Inflammatory macrophage treated with lipopolysaccharide for 1 hour (primary cell): Measurements from ENCODE around the gene DLK2.
"Not testable (repeated sequence)": the region's sequence is repeated elsewhere in the genome, so short reads cannot be mapped to it uniquely, and the experiment has no call there.

Source experiments
- DNase-seq, 2 donors: peaks; one replicate each; pipeline ENCODE4 v3.0.0-alpha.2; 2020 to 2022

Gene DLK2

DNA sequence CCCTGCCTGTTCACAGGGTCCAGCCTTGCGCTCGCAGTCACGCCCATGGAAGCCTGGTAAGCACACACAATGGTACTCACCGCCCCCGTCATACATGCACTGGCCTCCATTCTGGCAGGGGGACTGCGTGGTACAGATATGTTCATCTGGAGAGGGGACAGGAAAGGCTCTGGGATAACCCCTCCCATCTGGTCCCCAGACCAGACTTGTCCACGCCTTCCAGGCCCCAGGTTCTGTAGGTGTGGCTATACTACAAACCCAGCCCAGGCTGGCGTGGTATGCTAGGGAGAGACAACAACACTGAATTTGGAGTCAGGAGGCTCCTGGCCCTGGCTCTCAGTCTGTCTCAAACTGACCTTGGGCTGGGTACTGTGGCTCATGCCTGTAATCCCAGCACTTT lies 3.4 kb downstream of the DLK2 start:
- no peak for DNase-seq

GRCh38 chr6:43451348-43451747 lies 4.0 kb downstream of the DLK2 start:
- DNase-seq, result no peak

DNA sequence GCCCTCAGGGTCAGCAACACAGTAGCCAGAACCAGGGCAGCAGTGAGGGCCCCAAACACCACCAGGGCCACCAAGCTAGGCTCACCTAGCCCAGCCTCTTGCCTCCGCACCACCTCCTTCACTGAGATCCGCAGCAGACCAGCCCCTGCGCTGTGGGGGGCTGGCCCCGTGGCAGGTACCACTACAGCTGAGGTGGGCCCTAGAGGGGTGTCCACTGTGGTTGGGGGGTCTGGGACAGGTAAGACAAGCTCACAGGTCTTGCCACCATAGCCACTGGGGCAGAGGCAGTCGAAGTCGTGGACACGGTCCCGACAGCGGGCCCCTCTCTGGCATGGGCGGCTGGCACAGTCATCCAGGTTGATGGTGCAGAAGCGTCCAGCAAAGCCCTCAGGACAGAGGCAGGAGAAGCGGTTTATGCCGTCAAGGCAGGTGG lies 4.6 kb downstream of the DLK2 start:
- DNase-seq, result no peak

DNA sequence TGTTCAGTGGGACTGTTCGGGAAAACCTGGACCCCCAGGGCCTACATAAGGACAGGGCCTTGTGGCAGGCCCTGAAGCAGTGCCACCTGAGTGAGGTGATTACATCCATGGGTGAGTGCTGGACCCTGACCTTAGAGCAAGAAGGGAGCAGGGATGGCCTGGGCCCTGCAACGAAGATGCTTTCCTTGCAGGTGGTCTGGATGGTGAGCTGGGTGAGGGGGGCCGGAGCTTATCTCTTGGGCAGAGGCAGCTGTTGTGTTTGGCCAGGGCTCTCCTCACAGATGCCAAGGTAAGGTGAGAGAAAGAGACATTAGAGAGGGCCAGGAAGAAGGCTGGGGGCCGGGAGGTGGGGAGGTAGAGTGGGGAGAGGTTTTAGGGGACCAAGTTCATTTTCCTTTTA lies 6.4 kb downstream of the DLK2 start:
- DNase-seq, result no peak

DNA sequence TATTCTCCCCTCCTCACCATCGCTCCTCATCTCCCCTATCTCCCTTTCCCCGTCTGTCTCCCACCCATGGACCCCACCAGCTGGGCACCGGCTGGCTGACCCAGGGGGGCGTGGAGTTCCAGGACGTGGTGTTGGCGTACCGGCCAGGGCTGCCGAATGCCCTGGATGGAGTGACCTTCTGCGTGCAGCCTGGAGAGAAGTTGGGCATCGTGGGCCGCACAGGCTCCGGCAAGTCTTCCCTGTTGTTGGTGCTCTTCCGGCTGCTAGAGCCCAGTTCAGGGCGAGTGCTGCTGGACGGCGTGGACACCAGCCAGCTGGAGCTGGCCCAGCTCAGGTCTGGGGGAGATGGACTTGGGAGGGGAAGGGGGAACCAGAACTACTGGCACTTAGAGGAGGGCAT lies 7.7 kb downstream of the DLK2 start:
- no peak for DNase-seq

- DNase-seq, result no peak
These were observed 9.8 kb downstream of the DLK2 start for GRCh38 chr6:43445576-43445975.

GRCh38 chr6:43444582-43444981 lies 10.8 kb downstream of the DLK2 start:
- no peak for DNase-seq

DNA sequence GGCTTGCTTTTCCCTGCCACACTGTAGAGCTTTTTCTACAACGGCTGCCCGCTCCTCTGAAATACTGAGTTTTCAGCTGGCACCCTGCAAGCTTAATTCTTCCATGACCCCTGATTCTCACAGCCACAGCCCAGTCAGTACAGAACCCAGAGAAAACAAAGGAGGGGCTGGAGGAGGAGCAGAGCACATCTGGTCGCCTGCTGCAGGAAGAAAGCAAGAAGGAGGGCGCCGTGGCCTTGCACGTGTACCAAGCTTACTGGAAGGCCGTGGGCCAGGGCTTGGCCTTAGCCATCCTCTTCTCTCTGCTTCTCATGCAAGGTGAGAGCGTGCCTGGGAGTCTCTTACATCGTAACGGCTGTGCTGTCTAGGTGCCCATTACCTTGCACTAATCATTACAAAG lies 11.3 kb downstream of the DLK2 start:
- DNase-seq, result no peak

GRCh38 chr6:43442935-43443334 lies 12.4 kb downstream of the DLK2 start:
- no peak for DNase-seq

DNA sequence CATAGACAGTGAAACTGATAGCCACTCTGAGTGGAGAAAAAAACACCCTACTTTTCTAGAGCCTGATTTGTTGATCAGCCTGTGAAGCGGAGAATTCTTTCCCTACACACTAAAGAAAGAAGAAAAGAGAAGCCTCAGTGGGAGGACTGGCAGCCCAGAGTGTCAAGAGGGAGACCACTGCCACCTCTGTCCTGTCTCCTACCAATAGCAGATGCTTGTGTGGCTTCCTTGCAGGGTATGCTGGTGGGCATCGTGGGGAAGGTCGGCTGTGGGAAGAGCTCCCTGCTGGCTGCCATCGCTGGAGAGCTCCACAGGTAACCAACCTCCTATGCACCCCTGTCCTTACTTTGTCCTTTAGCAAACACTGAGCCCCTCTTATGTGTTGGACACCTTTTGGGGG lies 17.6 kb downstream of the DLK2 start:
- no peak for DNase-seq

DNA sequence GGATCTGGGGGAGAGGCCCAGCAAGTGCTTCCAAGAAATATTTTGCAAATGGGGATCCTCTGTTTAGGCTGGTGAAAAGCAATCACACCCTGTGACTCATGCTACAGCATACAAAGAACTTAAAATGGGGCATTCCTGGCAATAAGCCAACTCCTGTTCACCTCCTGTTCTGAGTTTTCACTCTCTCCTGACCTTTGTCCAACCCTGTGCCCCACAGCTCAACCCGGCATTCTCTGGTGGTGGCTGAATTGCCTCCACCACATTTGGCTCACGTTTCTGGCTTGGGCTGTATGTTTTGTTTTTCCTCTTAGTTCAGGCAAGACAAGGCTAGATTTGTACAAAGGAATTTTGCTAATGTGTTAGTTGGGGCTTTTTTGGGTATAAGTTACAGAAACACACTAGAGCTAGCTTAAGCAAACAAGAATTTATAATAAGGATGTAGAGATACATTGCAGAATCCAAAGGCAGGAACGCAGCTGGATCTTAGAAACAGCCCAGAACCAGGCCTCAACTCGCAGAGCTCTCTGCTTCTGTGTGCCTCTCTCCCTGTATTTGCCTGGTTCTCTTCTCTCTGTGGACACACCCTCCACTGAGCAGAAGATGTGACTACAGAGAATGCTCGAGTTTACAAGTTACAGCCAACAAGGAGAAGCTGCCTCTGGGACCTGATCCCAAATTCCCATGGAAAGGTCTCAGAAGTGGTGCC lies 18.6 kb downstream of the DLK2 start:
- DNase-seq, result no peak

DNA sequence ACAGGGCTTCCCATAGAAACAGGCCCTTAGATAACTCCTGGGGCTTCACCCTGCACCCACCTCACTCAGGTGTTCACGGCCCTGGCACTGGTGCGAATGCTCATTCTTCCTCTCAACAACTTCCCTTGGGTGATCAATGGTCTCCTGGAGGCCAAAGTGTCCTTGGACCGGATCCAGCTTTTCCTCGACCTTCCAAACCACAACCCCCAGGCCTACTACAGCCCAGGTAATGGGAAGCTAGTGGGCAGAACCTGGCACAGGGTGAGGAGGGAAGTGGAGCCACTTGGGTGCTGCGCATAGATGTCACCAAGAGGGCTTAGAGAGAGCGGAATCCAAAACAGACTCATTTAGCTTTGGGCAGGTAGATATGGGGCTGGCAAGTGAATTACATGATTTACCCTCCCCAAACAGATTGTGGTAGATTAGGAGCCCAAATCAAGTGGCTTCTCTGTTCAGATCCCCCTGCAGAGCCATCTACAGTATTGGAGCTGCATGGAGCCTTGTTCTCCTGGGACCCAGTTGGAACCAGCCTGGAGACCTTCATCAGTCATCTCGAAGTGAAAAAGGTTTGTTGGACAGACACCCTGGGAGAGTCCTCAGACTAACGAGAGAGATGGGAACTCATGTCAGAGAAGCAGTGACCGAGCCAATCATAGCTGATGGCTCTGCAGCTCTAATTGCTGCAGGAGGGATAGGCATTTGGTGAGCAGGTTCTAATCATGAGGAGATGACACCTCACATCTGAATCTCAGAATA lies 19.5 kb downstream of the DLK2 start:
- DNase-seq, result no peak

GRCh38 chr6:43434943-43435342 lies 20.4 kb downstream of the DLK2 start:
- DNase-seq, result no peak

DNA sequence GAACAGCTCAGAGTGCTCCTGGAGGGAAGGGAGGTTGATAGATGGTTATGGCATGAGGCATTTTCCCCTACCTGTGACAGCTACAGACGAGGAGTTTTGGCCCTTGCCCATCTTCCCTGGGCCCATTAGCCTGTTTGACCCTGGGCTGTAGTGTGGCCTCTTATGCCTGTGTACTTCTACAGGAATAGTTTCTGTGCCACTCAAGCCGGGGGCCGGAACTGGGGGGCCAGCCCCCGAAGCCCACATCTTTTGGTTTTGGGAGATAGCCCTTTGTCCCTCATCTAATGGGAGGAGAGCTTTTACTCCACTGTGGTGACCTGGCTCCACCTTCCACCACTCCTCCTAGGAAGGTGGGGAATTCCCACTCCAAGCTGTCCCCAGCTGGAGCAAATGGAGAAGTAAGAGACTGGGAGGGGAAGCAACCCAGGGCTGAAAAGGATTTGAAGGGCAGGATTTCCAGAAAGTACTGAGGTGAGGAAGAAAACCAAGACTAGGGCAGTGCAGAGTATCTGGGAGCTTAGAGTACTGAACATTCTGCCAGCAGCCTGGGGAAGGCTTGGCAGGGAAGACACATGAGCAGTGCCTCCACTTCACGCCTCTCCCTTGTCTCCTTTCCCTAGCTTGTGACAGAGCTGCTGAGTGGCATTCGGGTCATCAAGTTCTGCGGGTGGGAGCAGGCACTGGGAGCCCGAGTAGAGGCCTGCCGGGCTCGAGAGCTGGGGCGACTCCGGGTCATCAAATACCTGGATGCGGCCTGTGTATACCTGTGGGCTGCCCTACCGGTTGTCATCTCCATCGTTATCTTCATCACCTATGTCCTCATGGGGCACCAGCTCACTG lies 21.1 kb downstream of the DLK2 start:
- DNase-seq, result peak; percentile 23 to 57

GRCh38 chr6:43433148-43433547 lies 22.2 kb downstream of the DLK2 start:
- DNase-seq, result no peak

DNA sequence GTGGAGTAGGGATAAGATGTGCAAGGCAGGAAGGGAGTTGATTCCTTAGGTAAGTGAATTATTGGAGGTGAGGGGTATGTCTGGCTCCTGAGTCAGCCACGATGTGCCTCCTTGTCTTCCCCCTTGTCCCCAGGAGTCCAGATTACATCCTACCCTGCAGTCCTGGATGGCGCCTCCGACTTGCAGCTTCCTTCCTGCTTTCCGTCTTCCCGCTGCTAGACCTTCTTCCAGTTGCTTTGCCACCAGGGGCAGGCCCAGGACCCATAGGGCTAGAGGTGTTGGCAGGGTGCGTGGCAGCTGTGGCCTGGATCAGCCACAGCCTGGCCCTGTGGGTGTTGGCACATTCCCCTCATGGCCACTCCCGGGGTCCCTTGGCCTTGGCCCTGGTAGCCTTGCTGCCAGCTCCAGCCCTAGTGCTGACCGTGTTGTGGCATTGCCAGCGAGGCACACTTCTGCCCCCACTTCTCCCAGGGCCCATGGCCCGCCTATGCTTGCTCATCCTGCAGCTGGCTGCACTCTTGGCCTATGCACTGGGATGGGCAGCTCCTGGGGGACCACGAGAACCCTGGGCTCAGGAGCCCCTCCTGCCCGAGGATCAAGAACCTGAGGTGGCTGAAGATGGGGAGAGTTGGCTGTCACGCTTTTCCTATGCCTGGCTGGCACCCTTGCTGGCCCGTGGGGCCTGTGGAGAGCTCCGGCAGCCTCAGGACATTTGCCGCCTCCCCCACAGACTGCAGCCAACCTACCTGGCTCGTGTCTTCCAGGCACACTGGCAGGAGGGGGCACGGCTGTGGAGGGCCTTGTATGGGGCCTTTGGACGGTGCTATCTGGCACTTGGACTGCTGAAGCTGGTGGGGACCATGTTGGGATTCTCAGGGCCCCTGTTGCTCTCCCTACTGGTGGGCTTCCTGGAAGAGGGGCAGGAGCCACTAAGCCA lies 23.1 kb downstream of the DLK2 start:
- DNase-seq, result no peak

DNA sequence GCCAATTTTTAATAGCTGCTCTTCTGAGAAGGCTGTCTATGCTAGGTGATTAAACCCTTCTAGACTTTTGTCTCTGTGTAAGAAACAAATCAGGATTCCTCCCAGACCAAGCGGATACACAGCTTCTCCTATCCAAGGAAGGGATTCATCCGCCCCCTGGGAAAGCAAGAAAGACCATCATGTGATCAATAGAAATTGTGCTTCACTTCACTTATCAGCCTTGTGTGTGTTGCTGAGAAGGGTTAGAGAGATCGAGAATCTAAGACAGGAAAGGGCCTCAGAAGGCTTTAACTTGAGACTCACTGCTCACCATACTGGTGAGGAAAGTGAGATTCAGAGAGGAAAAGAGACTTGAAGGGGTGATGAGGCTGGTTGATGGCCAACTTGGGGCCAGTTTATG lies 26.5 kb downstream of the DLK2 start:
- no peak for DNase-seq

DNA sequence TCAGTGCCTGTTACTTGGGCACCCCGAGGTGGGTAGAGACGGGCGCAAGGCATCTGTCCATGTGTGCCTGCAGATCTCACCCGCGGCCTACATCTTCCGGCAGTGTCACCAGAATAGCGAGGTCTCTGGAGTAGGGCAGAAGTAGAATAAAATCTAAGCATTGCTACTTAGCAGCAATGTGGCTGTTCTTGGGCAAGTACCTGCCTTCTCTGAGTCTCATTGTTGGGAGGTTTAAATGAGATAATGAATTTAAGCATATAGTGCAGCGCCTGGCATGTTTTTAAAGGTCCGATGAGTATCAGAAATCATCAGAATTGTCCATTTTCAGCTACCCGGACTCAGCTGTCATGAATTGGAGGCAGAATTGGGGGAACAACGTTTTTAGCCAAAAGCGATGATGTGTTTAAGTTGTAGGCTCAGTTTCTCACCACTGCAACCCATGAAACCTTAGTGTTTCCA lies 27.2 kb downstream of the DLK2 start:
- DNase-seq, result peak; percentile 25 to 46

- DNase-seq, result peak; percentile 90 to 97
These were observed 27.8 kb downstream of the DLK2 start, which contains the start of gene ABCC10 for GRCh38 chr6:43427406-43428111. ABCC10 (plus strand) TSS chr6:43427541; CDS start chr6:43427979, 438 bp downstream.

DNA sequence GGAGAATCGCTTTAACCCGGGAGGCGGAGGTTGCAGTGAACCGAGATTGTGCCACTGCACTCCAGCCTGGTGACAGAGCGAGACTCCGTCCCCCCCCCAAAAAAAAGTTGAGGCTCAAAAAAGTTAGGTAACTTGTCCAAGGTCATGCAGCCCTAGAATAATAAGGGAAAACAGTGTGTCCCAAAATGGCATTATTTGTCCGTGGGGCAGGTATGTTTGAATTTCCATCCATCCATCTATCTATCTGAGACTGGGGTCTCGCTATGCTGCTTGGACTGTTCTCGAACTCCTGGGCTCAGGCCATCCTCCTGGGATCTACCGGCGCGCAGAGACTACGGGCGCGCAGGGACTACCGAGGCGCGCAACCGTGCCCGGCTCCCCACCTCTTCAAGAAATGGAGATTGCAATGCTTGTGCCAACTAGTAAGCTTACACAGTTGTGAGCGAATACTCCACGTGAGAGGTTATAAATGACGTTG lies 28.4 kb downstream of the DLK2 start:
- DNase-seq, result no peak

GRCh38 chr6:43425083-43425482 lies 30.3 kb downstream of the DLK2 start:
- DNase-seq, result not testable (repeated sequence)
